Peyer's patch (tissue), 4 donors: ENCODE measurements around the gene MSLN.

Source experiments
- CTCF ChIP-seq, 6 experiments: fragments of 450-650 bp in 4 of 6; fragments of 200-600 bp in 2 of 6; sonication (generic) in 1 of 6; IDR thresholded peaks; one replicate each; pipeline ENCODE4 v1.5.1; 2017 to 2019; ENCODE audit warnings: antibody characterized with exemption in 6 of 6, mild to moderate bottlenecking in 3 of 6, moderate library complexity in 1 of 6
- POLR2A ChIP-seq, 2 donors: fragments of 450-650 bp; IDR thresholded peaks; one replicate each; pipeline ENCODE4 v1.5.1; 2017; ENCODE audit warnings: antibody characterized with exemption in 2 of 2, mild to moderate bottlenecking in 2 of 2, moderate library complexity in 2 of 2

GRCh38 chr16:782258-782657, 21.7 kb downstream of the MSLN start:
- TF ChIP-seq CTCF (IDR thresholded peaks at IDR 0.05) (no peak), POLR2A (IDR thresholded peaks at IDR 0.05) (no peak)
